Astrocyte (in vitro differentiated cells and primary cell): ENCODE measurements around the gene NXPE3. TPM values are rescaled to one million over a fixed set of nuclear protein-coding genes. Genes with fewer than 3 reads are reported as not detected.

ENCODE experiments used
- DNase-seq: peaks from one replicate; pipeline ENCODE4 v3.0.0-alpha.2; 2010; ENCODE audit warnings: low read depth
- FAIRE-seq: peaks from 2 replicates; lab custom pipeline; 2011; peaks lifted over from hg19 to GRCh38; lab: Jason Lieb, UNC
- H2AFZ ChIP-seq: 2 replicates; pipeline ENCODE4 v1.6.0; 2012; ENCODE audit warnings: low read depth, low read length, inconsistent platforms
- H3K27ac ChIP-seq: 2 replicates; pipeline ENCODE4 v1.5.1; 2011; ENCODE audit warnings: low read depth, low read length, inconsistent platforms
- H3K27me3 ChIP-seq: 2 replicates; pipeline ENCODE4 v1.6.0; 2011; ENCODE audit warnings: low read length, inconsistent platforms; ENCODE audit not compliant: insufficient read depth
- H3K36me3 ChIP-seq: 2 replicates; pipeline ENCODE4 v1.5.1; 2011; ENCODE audit warnings: low read length, inconsistent platforms; ENCODE audit not compliant: insufficient read depth
- H3K4me1 ChIP-seq: 2 replicates; pipeline ENCODE4 v1.5.1; 2011; ENCODE audit warnings: low read length, inconsistent platforms; ENCODE audit not compliant: insufficient read depth
- H3K4me2 ChIP-seq: 2 replicates; pipeline ENCODE4 v1.6.0; 2012; ENCODE audit warnings: low read length, inconsistent platforms
- H3K4me3 ChIP-seq: 2 replicates; pipeline ENCODE4 v1.5.1; 2011; ENCODE audit warnings: low read depth, mild to moderate bottlenecking, low read length, inconsistent platforms; ENCODE audit not compliant: insufficient read depth
- H3K79me2 ChIP-seq: 2 replicates; pipeline ENCODE4 v1.6.0; 2012; ENCODE audit warnings: mild to moderate bottlenecking, low read length, inconsistent platforms; ENCODE audit not compliant: insufficient read depth
- H3K9ac ChIP-seq: 2 replicates; pipeline ENCODE4 v1.6.0; 2012; ENCODE audit warnings: mild to moderate bottlenecking, low read length, inconsistent platforms
- H3K9me3 ChIP-seq: 2 replicates; pipeline ENCODE4 v1.5.1; 2012; ENCODE audit warnings: low read depth, mild to moderate bottlenecking, low read length, inconsistent platforms; ENCODE audit not compliant: insufficient read depth
- H4K20me1 ChIP-seq: 2 replicates; pipeline ENCODE4 v1.6.0; 2012; ENCODE audit warnings: low read length, inconsistent platforms; ENCODE audit not compliant: insufficient read depth
- H3K27ac Mint-ChIP-seq: one replicate; pipeline ENCODE4 v1.8.0; 2021; ENCODE audit warnings: mild to moderate bottlenecking, mixed read lengths; ENCODE audit not compliant: unreplicated experiment
- H3K27me3 Mint-ChIP-seq: one replicate; pipeline ENCODE4 v1.8.0; 2021; ENCODE audit warnings: low read depth, mixed read lengths; ENCODE audit not compliant: unreplicated experiment
- H3K36me3 Mint-ChIP-seq: one replicate; pipeline ENCODE4 v1.8.0; 2021; ENCODE audit warnings: low read depth, mixed read lengths; ENCODE audit not compliant: unreplicated experiment
- H3K4me1 Mint-ChIP-seq: one replicate; pipeline ENCODE4 v1.8.0; 2021; ENCODE audit warnings: low read depth, mixed read lengths; ENCODE audit not compliant: unreplicated experiment
- H3K4me3 Mint-ChIP-seq: one replicate; pipeline ENCODE4 v1.8.0; 2021; ENCODE audit warnings: mild to moderate bottlenecking, moderate library complexity, mixed read lengths; ENCODE audit not compliant: unreplicated experiment
- H3K9me3 Mint-ChIP-seq: one replicate; pipeline ENCODE4 v1.8.0; 2021; ENCODE audit warnings: mild to moderate bottlenecking, mixed read lengths; ENCODE audit not compliant: unreplicated experiment
- CTCF ChIP-seq: IDR thresholded peaks from 2 replicates; pipeline ENCODE4 v1.5.1; 2011; ENCODE audit warnings: low read depth, mild to moderate bottlenecking, inconsistent platforms, low read length, moderate library complexity; ENCODE audit not compliant: insufficient read depth
- EZH2 ChIP-seq: IDR thresholded peaks from 2 replicates; pipeline ENCODE4 v1.6.1; 2012; ENCODE audit warnings: mild to moderate bottlenecking, low read length, inconsistent platforms; ENCODE audit not compliant: insufficient read depth
- total RNA-seq: library from RNA; stranded (reverse); gene quantifications from 2 replicates; pipeline ENCODE4 v1.2.1, GENCODE V29; 2021

NXPE3 gene
- total RNA-seq, 1 donor from 2014 or later = 46.4 TPM

- Mint-ChIP-seq H3K27me3 (no peaks in the 10 kb centered on the region), H3K36me3 (peaks cover 46% of the 10 kb centered on the region), H3K4me1 (peaks cover 27% of the 10 kb centered on the region), H3K4me3 (no peak overlapping the region), H3K9me3 (no peaks in the 10 kb centered on the region), H3K27ac (peak overlapping the region; percentile 67)
- no peak overlapping the region for H3K4me3 ChIP-seq
- no peaks in the 10 kb centered on the region for H3K27me3 ChIP-seq
- H3K4me2 ChIP-seq = no peak overlapping the region
- H3K4me1 ChIP-seq = peaks cover 14% of the 10 kb centered on the region
- FAIRE-seq (no peak), DNase-seq (no peak)
- peaks cover 78% of the 10 kb centered on the region for H3K36me3 ChIP-seq
- TF ChIP-seq CTCF = no peak
- TF ChIP-seq EZH2 = no peak
- H3K27ac ChIP-seq = no peak overlapping the region
- H4K20me1 ChIP-seq = peaks cover 82% of the 10 kb centered on the region
- peaks cover 56% of the 10 kb centered on the region for H3K79me2 ChIP-seq
- no peak overlapping the region for H3K9ac ChIP-seq
- no peaks in the 10 kb centered on the region for H3K9me3 ChIP-seq
- H2AFZ ChIP-seq = no peak overlapping the region
Observed at GRCh38 chr3:101854608-101855304, 75.7 kb downstream of the NXPE3 start.

GRCh38 chr3:101857301-101857741 is 78.3 kb downstream of the NXPE3 start:
- peaks cover 32% of the 10 kb centered on the region for H3K4me1 Mint-ChIP-seq
- no peak overlapping the region for H3K27ac ChIP-seq
- DNase-seq (no peak), FAIRE-seq (no peak)
- peaks cover 90% of the 10 kb centered on the region for H3K36me3 ChIP-seq
- no peak overlapping the region for H3K9ac ChIP-seq
- H4K20me1 ChIP-seq = peaks cover 66% of the 10 kb centered on the region
- no peaks in the 10 kb centered on the region for H3K27me3 Mint-ChIP-seq
- no peak overlapping the region for H3K4me3 ChIP-seq
- H3K9me3 Mint-ChIP-seq = no peaks in the 10 kb centered on the region
- H2AFZ ChIP-seq = no peak overlapping the region
- peak overlapping the region; percentile 6 for H3K4me2 ChIP-seq
- H3K4me3 Mint-ChIP-seq = peak overlapping the region; percentile 55
- peaks cover 6% of the 10 kb centered on the region for H3K4me1 ChIP-seq
- H3K27me3 ChIP-seq = no peaks in the 10 kb centered on the region
- peaks cover 31% of the 10 kb centered on the region for H3K79me2 ChIP-seq
- peak overlapping the region; percentile 26 for H3K27ac Mint-ChIP-seq
- no peaks in the 10 kb centered on the region for H3K9me3 ChIP-seq
- H3K36me3 Mint-ChIP-seq = peaks cover 41% of the 10 kb centered on the region
- TF ChIP-seq EZH2 = no peak
- no peak for TF ChIP-seq CTCF

- no peak overlapping the region for H3K27ac ChIP-seq
- peaks cover 31% of the 10 kb centered on the region for H3K36me3 Mint-ChIP-seq
- H3K4me3 Mint-ChIP-seq = no peak overlapping the region
- peaks cover 53% of the 10 kb centered on the region for H4K20me1 ChIP-seq
- H3K4me1 Mint-ChIP-seq = peaks cover 26% of the 10 kb centered on the region
- no peaks in the 10 kb centered on the region for H3K27me3 Mint-ChIP-seq
- FAIRE-seq (no peak), DNase-seq (no peak)
- H3K9me3 Mint-ChIP-seq = no peaks in the 10 kb centered on the region
- H3K9me3 ChIP-seq = no peaks in the 10 kb centered on the region
- peaks cover 6% of the 10 kb centered on the region for H3K4me1 ChIP-seq
- no peak overlapping the region for H3K9ac ChIP-seq
- H3K4me3 ChIP-seq = no peak overlapping the region
- no peaks in the 10 kb centered on the region for H3K27me3 ChIP-seq
- H3K79me2 ChIP-seq = peaks cover 18% of the 10 kb centered on the region
- no peak for TF ChIP-seq EZH2
- TF ChIP-seq CTCF = no peak
- H3K36me3 ChIP-seq = peaks cover 78% of the 10 kb centered on the region
- H3K4me2 ChIP-seq = no peak overlapping the region
- H3K27ac Mint-ChIP-seq = peak overlapping the region; percentile 51
- H2AFZ ChIP-seq = no peak overlapping the region
Observed at GRCh38 chr3:101858464-101859030, 79.5 kb downstream of the NXPE3 start.
